HPDE6-E6E7 (cell line): ENCODE measurements around the gene NPTX2.

Experiments
- DNase-seq: peaks from one replicate; pipeline ENCODE4 v3.0.0; 2011; ENCODE audit warnings: missing footprints; ENCODE audit errors: extremely low spot score

The NPTX2 gene

GRCh38 chr7:98654524-98655272 lies 37.6 kb downstream of the NPTX2 start:
- no peak for DNase-seq

- no peak for DNase-seq
These were observed 38.5 kb downstream of the NPTX2 start for GRCh38 chr7:98655611-98656010.

DNA sequence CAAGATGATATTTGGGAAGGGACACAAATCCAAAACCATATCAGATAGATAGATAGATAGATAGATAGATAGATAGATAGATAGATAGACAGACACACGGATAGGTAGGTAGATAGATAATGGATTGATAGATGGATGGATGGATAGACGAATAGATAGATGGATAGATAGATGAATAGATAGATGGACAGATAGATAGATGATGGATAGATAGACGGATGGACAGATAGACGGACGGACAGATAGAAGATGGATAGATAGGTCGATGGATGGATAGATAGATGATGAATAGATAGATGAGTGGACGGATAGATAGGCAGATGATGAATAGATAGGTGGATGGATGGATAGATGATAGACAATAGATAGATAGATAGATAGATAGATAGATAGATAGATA lies 39.8 kb downstream of the NPTX2 start:
- DNase-seq: no peak

DNA sequence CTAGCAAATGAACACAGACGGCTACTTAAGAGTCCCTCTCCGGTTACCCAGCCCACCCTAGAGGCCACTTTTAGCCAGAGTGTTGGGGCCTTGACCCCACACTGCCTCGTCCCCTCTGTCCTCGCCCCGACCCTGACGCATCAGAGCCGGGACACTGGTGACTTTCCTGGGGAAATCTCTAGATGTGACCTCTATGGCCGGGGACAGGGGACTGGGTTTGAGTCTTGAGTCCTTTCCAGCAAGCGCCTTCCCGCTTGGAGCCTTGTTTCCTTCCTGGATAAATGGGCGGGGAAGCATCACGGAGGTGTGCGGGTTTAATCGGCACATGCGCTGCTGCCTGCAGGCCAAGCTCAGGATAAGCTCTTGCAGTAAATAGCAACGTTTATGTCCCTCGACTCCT lies 40.7 kb downstream of the NPTX2 start:
- no peak for DNase-seq

- no peak for DNase-seq
These were observed 42.7 kb downstream of the NPTX2 start for GRCh38 chr7:98659756-98660155.

GRCh38 chr7:98661607-98662006 lies 44.5 kb downstream of the NPTX2 start:
- DNase-seq: no peak

DNA sequence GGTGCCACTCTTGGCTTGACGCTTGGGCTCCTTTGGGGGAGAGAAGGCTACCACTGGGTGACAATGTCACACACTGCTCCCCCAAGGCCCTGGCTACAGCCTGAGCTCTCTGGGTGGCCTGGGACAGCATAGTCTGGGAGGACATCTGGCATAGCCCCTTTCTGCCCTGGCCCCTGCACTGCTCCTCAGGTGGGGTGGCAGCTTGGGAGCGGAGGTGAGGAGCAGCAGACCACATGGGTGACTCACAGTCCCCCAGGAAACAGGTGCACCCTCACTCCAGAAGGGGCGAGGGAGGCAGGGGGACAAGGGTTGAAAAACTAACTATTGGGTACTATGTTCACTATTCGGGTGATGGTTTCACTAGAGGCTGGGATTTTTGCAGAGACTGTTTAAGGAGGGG lies 45.2 kb downstream of the NPTX2 start:
- DNase-seq: no peak

GRCh38 chr7:98664882-98665281 lies 47.8 kb downstream of the NPTX2 start:
- no peak for DNase-seq

GRCh38 chr7:98668255-98668654 lies 51.2 kb downstream of the NPTX2 start:
- no peak for DNase-seq

DNA sequence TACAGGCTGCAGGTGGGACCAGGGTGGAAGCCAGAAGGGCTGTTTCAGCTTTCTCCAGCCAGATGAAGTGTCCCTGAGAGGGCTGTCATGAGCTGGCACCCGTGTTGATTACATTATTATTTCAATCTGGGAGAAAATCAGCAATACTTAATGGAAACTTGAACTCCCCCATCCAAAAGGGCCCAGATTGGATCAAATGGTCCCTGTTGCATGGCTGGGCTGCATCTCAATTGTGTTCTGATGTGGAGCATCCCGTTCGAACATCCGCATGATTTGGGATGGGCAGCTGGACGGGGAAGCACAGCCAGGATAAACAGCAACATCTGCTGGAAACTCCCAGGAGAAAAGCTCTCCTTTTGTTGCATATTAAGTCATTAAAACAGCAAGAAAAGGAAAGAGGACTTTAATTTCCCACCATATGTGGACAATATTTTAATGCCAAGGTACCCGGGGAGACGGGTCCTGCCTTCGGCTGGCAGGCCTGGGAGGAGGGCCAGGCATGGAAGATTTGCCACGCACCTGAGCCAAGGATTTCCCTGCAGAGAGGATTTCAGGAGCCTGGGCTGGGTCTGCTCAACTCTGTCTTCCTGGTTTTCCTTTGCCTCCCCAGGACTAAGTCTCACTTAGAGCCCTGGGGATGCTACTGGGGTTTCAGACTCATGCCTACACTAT lies 52.4 kb downstream of the NPTX2 start:
- DNase-seq: no peak

- DNase-seq: no peak
These were observed 53.1 kb downstream of the NPTX2 start for GRCh38 chr7:98670186-98670585.

DNA sequence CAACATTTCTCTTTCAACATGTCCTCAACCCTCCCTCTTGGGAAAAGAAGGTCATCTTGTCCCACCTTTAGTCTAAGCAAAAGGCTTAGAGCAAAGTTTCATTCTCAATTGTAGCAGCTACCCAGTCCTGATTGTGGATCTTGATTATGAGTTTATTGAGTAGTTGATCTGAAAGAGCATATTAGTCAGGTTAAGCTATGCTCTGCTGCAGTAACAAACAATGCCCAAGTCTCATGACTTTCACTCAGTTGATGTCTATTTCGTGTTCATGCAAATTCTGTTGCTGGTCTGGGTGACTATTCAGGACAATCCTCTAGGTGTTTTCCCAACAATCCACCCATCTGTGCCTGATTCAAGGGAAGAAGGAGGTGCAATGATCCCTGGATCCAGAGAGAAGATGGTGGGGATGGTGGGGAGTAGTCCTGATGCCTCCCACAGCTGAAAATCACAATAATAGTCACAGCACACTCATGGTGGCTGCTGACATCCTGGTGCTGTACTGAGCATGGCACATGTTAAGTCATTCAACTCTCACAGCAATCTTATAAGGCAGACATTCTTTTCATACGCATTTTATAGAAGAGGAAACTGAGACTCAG lies 54.7 kb downstream of the NPTX2 start:
- DNase-seq: no peak

GRCh38 chr7:98674461-98674860 lies 57.4 kb downstream of the NPTX2 start:
- DNase-seq: no peak

GRCh38 chr7:98674881-98675280 lies 57.8 kb downstream of the NPTX2 start:
- DNase-seq: no peak

DNA sequence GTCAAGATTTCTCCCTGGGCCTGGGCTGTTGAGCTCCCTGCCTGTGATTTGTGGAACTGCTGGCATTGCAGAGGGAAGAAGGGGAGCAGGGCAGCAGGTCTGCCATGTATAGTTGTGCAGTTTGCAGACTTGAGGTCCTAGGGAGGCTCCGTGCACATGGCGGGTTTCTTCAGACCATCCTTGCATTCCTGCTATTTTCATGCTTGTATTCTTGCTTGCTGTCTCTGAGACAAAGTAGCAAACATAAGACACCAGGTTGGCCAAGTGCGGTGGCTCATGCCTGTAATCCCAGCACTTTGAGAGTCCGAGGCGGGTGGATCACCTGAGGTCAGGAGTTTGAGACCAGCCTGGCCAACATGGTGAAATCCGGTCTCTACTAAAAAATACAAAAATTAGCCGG lies 61.1 kb downstream of the NPTX2 start:
- no peak for DNase-seq
